Measurements from ENCODE around the gene RPS17.

DNA sequence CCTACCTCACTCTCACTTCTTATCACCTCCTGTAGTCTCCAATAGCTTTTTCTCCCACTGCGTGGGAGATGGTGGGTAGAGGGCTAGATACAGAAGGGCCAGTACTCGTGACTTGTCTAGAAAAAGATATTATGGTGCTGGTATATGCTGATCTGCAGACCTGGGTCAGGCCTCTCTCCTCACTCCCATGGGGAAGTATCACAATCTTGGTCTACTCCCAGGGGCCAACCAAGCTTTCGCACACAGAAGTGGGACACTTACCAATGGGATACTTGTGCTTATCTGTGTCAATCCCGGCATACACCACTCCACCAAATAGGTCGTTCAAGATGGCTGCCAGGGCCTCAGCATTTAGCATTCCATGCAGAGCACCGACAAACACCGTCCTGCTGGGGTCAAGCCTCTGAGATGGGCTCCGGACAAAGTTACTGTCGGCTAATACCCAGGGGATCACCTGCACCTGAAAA, 9.0 kb upstream of the RPS17 start:
- TF ChIP-seq POLR2A (IDR thresholded peaks at IDR 0.05): no peak
- no peak for TF ChIP-seq CTCF (IDR thresholded peaks at IDR 0.05)
